Endothelial cell of umbilical vein (primary cell): Measurements from ENCODE around the gene NR5A2.

Source experiments
- MAX ChIP-seq: IDR thresholded peaks from 2 replicates; pipeline ENCODE4 v1.6.1; 2011; ENCODE audit not compliant: insufficient read depth, insufficient read length
- POLR2A ChIP-seq: IDR thresholded peaks from 2 replicates; pipeline ENCODE4 v1.6.1; 2012; ENCODE audit warnings: low read depth, mild to moderate bottlenecking, control low read depth, low read length
- TF ChIP-seq, protein P1 (sequence below), 2 donors: IDR thresholded peaks; 1 replicate in 1 of 2; 2 replicates in 1 of 2; pipeline ENCODE4 v1.5.1; 2011; ENCODE audit warnings: low read length in 2 of 2, mild to moderate bottlenecking in 2 of 2, moderate library complexity in 2 of 2, control low read depth in 1 of 2, inconsistent platforms in 1 of 2, low read depth in 1 of 2; ENCODE audit not compliant: insufficient read depth in 1 of 2; ENCODE audit errors: extremely low read depth in 1 of 2

GRCh38 chr1:200211157-200211556, 183.6 kb downstream of the NR5A2 start:
- TF ChIP-seq, protein P1, sequence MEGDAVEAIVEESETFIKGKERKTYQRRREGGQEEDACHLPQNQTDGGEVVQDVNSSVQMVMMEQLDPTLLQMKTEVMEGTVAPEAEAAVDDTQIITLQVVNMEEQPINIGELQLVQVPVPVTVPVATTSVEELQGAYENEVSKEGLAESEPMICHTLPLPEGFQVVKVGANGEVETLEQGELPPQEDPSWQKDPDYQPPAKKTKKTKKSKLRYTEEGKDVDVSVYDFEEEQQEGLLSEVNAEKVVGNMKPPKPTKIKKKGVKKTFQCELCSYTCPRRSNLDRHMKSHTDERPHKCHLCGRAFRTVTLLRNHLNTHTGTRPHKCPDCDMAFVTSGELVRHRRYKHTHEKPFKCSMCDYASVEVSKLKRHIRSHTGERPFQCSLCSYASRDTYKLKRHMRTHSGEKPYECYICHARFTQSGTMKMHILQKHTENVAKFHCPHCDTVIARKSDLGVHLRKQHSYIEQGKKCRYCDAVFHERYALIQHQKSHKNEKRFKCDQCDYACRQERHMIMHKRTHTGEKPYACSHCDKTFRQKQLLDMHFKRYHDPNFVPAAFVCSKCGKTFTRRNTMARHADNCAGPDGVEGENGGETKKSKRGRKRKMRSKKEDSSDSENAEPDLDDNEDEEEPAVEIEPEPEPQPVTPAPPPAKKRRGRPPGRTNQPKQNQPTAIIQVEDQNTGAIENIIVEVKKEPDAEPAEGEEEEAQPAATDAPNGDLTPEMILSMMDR (IDR thresholded peaks at IDR 0.05; ENCODE audit: extremely low read depth in 1 of 2, insufficient read depth in 1 of 2, low read depth in 1 of 2, low read length in 2 of 2) = no peak
- TF ChIP-seq MAX (no peak), POLR2A (no peak)
